ENCODE data around the gene DUSP15.

- no peak for TF ChIP-seq NFRKB (IDR thresholded peaks at IDR 0.05)
- no peak for TF ChIP-seq BHLHE40 (IDR thresholded peaks at IDR 0.05; ENCODE audit: borderline replicate concordance)
- no peak for TF ChIP-seq TARDBP (IDR thresholded peaks at IDR 0.05)
- TF ChIP-seq FOXM1 (IDR thresholded peaks at IDR 0.05; ENCODE audit: borderline replicate concordance), result no peak
- no peak for TF ChIP-seq FOXK2 (IDR thresholded peaks at IDR 0.05)
- TF ChIP-seq, protein P1, sequence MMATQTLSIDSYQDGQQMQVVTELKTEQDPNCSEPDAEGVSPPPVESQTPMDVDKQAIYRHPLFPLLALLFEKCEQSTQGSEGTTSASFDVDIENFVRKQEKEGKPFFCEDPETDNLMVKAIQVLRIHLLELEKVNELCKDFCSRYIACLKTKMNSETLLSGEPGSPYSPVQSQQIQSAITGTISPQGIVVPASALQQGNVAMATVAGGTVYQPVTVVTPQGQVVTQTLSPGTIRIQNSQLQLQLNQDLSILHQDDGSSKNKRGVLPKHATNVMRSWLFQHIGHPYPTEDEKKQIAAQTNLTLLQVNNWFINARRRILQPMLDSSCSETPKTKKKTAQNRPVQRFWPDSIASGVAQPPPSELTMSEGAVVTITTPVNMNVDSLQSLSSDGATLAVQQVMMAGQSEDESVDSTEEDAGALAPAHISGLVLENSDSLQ (IDR thresholded peaks at IDR 0.05), result no peak
Observed at GRCh38 chr20:31824125-31824485, 46.2 kb downstream of the DUSP15 start.

All from HEK293T (cell line).